Psoas muscle (tissue), 8 donors: ENCODE results near the gene ST3GAL5. TPM values are rescaled to one million over a fixed set of nuclear protein-coding genes. Genes with fewer than 3 reads are reported as not detected.
A peak's percentile ranks its signal among the peaks of the same experiment; 100 is the strongest.

Source experiments
- ATAC-seq, 4 donors: fragments of 200-7000 bp; cut with Tn5 transposase; one replicate each; pipeline ENCODE4 v1.9.1; 2020; ENCODE audit warnings: moderate library complexity in 3 of 4, mild to moderate bottlenecking in 2 of 4
- DNase-seq, 2 donors: peaks; one replicate each; pipeline ENCODE4 v3.0.0-alpha.2; 2020
- H3K27ac ChIP-seq: fragments of 200-600 bp; one replicate; pipeline ENCODE4 v1.8.0; 2022
- H3K27me3 ChIP-seq, 3 donors: fragments of 200-600 bp in 1 of 3; one replicate each; pipeline versions ENCODE4 v1.6.1 to v1.8.0; 2013 to 2022; ENCODE audit warnings: low read length in 2 of 3, mild to moderate bottlenecking in 2 of 3, moderate library complexity in 1 of 3; ENCODE audit not compliant: insufficient read depth in 3 of 3
- H3K36me3 ChIP-seq, 2 donors: fragments of 200-600 bp in 1 of 2; one replicate each; pipeline versions ENCODE4 v1.6.1 to v1.8.0; 2013 to 2022; ENCODE audit warnings: low read depth in 1 of 2, mild to moderate bottlenecking in 1 of 2, moderate library complexity in 1 of 2; ENCODE audit not compliant: insufficient read depth in 1 of 2
- H3K4me1 ChIP-seq: fragments of 200-600 bp; one replicate; pipeline ENCODE4 v1.8.0; 2022
- H3K4me3 ChIP-seq: fragments of 200-600 bp; one replicate; pipeline ENCODE4 v1.8.0; 2022; ENCODE audit warnings: mild to moderate bottlenecking
- H3K9me3 ChIP-seq: fragments of 200-600 bp; one replicate; pipeline ENCODE4 v1.8.0; 2022
- WGBS, 3 donors: extraction: QIAGEN DNeasy Blood & Tissue Kit; methylation state at CpG; one replicate each; pipeline versions ENCODE4 v1.1.6 to v1.1.7; 2013; 5-methylcytosine and 5-hydroxymethylcytosine counted together
- intact Hi-C, 2 donors: fragments of 100-400 bp; cut with DNase I; formaldehyde crosslinking; loops; one replicate each; pipeline versions ENCODE4 v1.11.0 to v1.14.2; 2022
- polyA plus RNA-seq, 3 donors: library from polyadenylated mRNA; stranded (reverse); fragments of 200-250 nt; gene quantifications; one replicate each; pipeline ENCODE4 v1.2.3, GENCODE V29; 2013
- total RNA-seq, 4 donors: library from RNA; stranded (reverse); fragmentation: NEBNext Ultra II Directional in 2 of 4; extraction: Animal tissue kit (Norgen Biotek cat#: 25700) in 2 of 4; gene quantifications; one replicate each; pipeline versions ENCODE4 v1.2.1 to v1.2.4, GENCODE V29; 2021 to 2023
- TF ChIP-seq, protein P1 (sequence below): fragments of 200-600 bp; IDR thresholded peaks from one replicate; pipeline ENCODE4 v1.8.0; 2022; ENCODE audit warnings: antibody characterized with exemption
- donor health status: healthy with polysubstance abuse.
- donor health status: DM: no; HTN: no; CAD: no; lungs with moderate emphysema.
- donor health status: Bipolar disorder and iron deficiency.
- donor health status: healthy.
- donor health status: DM: yes; HTN: yes; CAD: no.
- donor health status: DM: no; HTN: no; CAD: no.
- donor health status: DM: no; HTN: no; CAD: no.
- donor health status: DM: yes; HTN: yes; CAD: no.

ST3GAL5 gene
- total and polyA plus RNA-seq, 7 donors = 7.9 to 35.6 (median 14.7) TPM

DNA sequence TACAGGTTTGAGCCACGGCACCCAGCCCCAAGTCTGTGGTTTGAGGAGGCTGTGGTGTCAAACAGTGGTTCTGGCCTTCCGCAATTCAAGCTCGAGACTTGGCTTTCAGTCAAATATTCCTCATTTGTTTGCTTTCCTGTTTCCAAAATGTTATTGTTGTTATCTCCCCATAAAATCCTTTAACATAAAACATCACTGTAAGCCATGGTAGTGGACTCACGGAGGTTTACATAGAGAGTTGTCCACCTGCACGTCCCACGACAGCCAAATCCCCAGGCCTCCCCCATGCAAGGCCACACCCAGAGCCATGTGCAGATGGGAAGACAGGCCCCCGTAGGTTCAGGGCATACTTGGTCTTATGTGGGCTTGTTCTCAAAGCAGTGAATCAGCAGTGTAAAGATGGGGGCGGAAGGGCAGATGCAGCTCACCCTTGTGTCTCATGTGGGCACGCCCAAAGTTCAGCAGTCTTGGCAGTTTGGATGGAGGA, 18.9 kb upstream of the ST3GAL5 start:
- 73 to 81% (median 78%) methylated on average over 9 of the region's 9 CpGs for WGBS, 3 donors
- Histone ChIP-seq H3K36me3 (no peaks in the 10 kb centered on the region), H3K4me3 (no peak overlapping the region), H3K4me1 (peaks cover 13% of the 10 kb centered on the region), H3K27me3 (no peaks in the 10 kb centered on the region), H3K9me3 (no peaks in the 10 kb centered on the region), H3K27ac (no peak overlapping the region)
- ATAC-seq = no peak
- DNase-seq = no peak
- TF ChIP-seq, protein P1, sequence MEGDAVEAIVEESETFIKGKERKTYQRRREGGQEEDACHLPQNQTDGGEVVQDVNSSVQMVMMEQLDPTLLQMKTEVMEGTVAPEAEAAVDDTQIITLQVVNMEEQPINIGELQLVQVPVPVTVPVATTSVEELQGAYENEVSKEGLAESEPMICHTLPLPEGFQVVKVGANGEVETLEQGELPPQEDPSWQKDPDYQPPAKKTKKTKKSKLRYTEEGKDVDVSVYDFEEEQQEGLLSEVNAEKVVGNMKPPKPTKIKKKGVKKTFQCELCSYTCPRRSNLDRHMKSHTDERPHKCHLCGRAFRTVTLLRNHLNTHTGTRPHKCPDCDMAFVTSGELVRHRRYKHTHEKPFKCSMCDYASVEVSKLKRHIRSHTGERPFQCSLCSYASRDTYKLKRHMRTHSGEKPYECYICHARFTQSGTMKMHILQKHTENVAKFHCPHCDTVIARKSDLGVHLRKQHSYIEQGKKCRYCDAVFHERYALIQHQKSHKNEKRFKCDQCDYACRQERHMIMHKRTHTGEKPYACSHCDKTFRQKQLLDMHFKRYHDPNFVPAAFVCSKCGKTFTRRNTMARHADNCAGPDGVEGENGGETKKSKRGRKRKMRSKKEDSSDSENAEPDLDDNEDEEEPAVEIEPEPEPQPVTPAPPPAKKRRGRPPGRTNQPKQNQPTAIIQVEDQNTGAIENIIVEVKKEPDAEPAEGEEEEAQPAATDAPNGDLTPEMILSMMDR = no peak
- intact Hi-C loops = no loop called here

GRCh38 chr2:85906748-85907147, 18.0 kb upstream of the ST3GAL5 start:
- TF ChIP-seq, protein P1 = no peak
- Histone ChIP-seq H3K27me3 (no peaks in the 10 kb centered on the region), H3K36me3 (no peaks in the 10 kb centered on the region), H3K27ac (no peak overlapping the region), H3K4me1 (peaks cover 7% of the 10 kb centered on the region), H3K9me3 (no peaks in the 10 kb centered on the region), H3K4me3 (no peak overlapping the region)
- WGBS, 3 donors = 93 to 98% (median 95%) methylated on average over 3 of the region's 3 CpGs
- ATAC-seq = no peak
- intact Hi-C loops = no loop called here
- no peak for DNase-seq

- DNase-seq (no peak), ATAC-seq (peak in 1 of 4 donors; percentile 21)
- Histone ChIP-seq H3K9me3 (no peaks in the 10 kb centered on the region), H3K27ac (no peak overlapping the region), H3K4me3 (no peak overlapping the region), H3K27me3 (no peaks in the 10 kb centered on the region), H3K4me1 (peaks cover 7% of the 10 kb centered on the region), H3K36me3 (no peaks in the 10 kb centered on the region)
- WGBS, 3 donors = 47 to 77% (median 76%) methylated on average over 1 of the region's 1 CpG
- TF ChIP-seq, protein P1 = no peak
- intact Hi-C loops = no loop called here
Measured at GRCh38 chr2:85905891-85906290, 17.1 kb upstream of the ST3GAL5 start.

GRCh38 chr2:85905187-85905666, 16.4 kb upstream of the ST3GAL5 start:
- Histone ChIP-seq H3K27ac (no peak overlapping the region), H3K27me3 (no peaks in the 10 kb centered on the region), H3K4me1 (peaks cover 7% of the 10 kb centered on the region), H3K36me3 (no peaks in the 10 kb centered on the region), H3K4me3 (no peak overlapping the region), H3K9me3 (no peaks in the 10 kb centered on the region)
- DNase-seq (no peak), ATAC-seq (peak in 3 of 4 donors; percentile 50 to 78 (median 53))
- WGBS, 3 donors = 35 to 48% (median 40%) methylated on average over 4 of the region's 4 CpGs
- TF ChIP-seq, protein P1 = no peak
- intact Hi-C loops = no loop called here

DNA sequence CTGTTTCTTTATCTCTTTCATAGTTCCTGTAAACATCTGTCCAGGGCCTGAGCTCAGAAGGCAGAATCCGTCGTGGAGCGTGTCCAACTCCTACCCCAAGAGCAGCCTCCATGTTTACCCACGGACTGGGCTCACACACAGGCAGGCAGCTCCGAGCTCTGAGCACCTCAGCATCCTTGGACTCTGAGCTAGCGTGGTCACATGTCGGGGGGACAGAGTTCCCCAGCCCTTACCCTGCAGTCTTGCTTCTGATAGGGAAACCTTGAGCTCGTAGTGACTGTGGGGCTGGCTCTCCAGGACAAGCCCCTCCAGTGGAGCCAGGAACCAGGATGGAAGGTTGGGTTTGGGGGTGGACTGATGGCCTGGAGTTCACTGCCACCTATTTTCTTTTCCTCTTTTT, 15.1 kb upstream of the ST3GAL5 start:
- DNase-seq = no peak
- Histone ChIP-seq H3K4me3 (no peak overlapping the region), H3K27ac (no peak overlapping the region), H3K4me1 (peaks cover 12% of the 10 kb centered on the region), H3K9me3 (no peaks in the 10 kb centered on the region), H3K36me3 (no peaks in the 10 kb centered on the region), H3K27me3 (no peaks in the 10 kb centered on the region)
- WGBS, 3 donors = 95 to 99% (median 96%) methylated on average over 8 of the region's 8 CpGs
- TF ChIP-seq, protein P1 = no peak
- no peak for ATAC-seq
- intact Hi-C loops = no loop called here
